Skeletal muscle satellite cell (primary cell): ENCODE results near the gene MAPK8.

Source experiments
- H3K27me3 ChIP-seq: 2 replicates; pipeline ENCODE4 v1.7.0; 2013; ENCODE audit warnings: low read length; ENCODE audit not compliant: control insufficient read depth, insufficient read depth
- H3K36me3 ChIP-seq: 2 replicates; pipeline ENCODE4 v1.7.0; 2013; ENCODE audit warnings: mild to moderate bottlenecking, control low read depth, low read length; ENCODE audit not compliant: insufficient read depth
- H3K4me1 ChIP-seq: 2 replicates; pipeline ENCODE4 v1.7.0; 2013; ENCODE audit warnings: low read length; ENCODE audit not compliant: control insufficient read depth, insufficient read depth
- H3K4me2 ChIP-seq: 2 replicates; pipeline ENCODE4 v1.7.0; 2013; ENCODE audit warnings: mild to moderate bottlenecking, low read length
- H3K4me3 ChIP-seq: 2 replicates; pipeline ENCODE4 v1.7.0; 2013; ENCODE audit warnings: low read length
- H3K9ac ChIP-seq: 2 replicates; pipeline ENCODE4 v1.7.0; 2013; ENCODE audit warnings: mild to moderate bottlenecking, low read depth, low read length, moderate library complexity
- H3K9me3 ChIP-seq: replicated peaks from 2 replicates; pipeline ENCODE4 v1.7.0; 2013; ENCODE audit warnings: mild to moderate bottlenecking, control low read depth, low read length

The MAPK8 gene

DNA sequence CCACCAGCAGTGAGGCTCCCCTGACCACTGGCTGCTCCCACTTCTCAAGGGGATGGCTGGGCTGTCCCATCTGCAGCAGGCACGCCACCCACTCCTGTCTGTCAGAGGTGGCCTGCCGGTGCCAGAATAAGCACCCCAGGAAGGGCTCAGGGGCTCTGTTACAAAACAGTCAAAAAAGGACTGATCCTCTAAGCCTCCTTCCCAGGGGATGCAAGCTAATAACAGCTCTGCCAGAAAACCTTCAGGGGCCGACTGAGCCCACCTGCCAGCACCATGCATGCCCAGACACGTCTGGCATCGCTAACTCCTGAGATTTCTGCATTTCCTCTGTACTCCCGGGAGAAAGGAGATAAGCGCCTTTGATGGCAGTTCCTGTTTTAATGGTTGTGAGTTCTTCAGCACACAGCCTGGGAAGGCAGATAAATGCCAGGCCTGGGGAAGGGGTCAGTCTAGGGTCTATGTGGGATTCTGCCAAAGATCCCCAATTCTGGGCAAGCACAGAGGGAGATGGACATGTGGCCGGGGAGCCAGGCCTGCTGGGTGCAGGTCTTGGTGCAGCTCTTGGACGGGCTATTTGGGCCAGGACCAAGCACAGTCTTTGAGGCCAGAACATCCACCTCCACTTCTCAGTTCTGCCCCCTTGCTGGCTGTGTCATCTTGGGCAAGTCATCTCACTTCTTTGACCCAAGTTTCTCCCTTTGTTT lies 170.0 kb downstream of the MAPK8 start:
- no peaks in the 10 kb centered on the region for H3K4me1 ChIP-seq
- no peak overlapping the region for H3K4me2 ChIP-seq
- no peak overlapping the region for H3K4me3 ChIP-seq
- H3K27me3 ChIP-seq: no peaks in the 10 kb centered on the region
- no peak overlapping the region for H3K9ac ChIP-seq
- H3K36me3 ChIP-seq: peaks cover 51% of the 10 kb centered on the region
- no peaks in the 10 kb centered on the region for H3K9me3 ChIP-seq

DNA sequence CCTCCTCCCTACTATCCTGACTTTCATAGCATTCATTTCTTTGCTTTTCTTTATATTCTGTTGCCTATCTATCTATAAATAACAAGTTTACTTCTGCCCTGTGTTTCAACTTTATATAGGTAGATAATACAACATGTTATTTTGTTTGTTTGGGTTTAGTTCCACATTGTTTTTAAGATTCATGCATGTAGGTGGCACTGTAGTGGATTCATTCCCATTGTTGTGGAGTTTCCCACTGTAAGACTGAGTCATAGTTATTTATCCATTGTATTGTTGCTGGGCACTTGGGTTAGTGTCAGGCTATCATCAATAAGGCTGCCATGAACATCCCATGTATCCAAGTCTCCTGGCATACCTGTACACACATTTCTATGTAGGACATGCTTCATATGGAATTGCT lies 170.7 kb downstream of the MAPK8 start:
- Histone ChIP-seq H3K4me3 (no peak overlapping the region), H3K9me3 (no peaks in the 10 kb centered on the region), H3K9ac (no peak overlapping the region), H3K36me3 (peaks cover 51% of the 10 kb centered on the region), H3K4me1 (no peaks in the 10 kb centered on the region), H3K4me2 (no peak overlapping the region), H3K27me3 (no peaks in the 10 kb centered on the region)

DNA sequence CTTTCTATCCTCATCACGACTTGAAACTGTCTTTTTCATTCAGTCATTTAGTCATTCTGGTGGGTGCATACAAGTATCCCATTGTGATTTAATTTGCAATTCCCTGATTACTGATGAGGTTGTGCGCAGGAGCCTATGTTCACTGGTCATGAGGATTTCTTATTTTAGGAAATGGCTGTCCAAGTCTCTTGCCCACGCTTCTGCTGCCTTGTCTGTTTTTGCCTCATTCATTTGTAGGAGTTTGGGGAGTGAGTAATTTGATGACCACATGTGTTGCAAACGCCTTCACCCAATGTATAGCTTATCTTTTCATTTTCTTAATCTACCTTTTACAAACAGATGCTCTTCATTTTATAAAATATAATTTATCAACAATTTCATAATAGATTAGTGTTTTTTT lies 171.1 kb downstream of the MAPK8 start:
- Histone ChIP-seq H3K36me3 (peaks cover 50% of the 10 kb centered on the region), H3K9me3 (no peaks in the 10 kb centered on the region), H3K9ac (no peak overlapping the region), H3K27me3 (no peaks in the 10 kb centered on the region), H3K4me2 (no peak overlapping the region), H3K4me3 (no peak overlapping the region), H3K4me1 (no peaks in the 10 kb centered on the region)

DNA sequence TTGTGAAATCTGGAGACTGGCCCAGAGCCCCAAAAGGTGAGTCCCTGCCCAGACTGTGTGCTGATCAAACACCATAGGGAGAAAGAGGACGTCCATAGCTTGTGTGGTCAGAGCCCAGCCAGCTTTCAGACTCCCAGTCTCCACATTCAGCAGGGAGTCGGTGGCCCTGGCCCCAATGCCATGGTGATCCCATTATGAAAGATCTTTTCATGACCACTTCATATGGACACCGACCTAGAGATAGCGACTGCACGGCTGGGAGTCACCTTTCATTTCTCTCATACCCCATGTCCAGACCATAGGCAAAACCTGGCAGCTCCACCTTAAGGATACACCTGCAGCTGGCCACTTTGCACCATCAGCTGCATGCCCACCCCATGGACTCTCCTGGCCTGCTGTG lies 172.0 kb downstream of the MAPK8 start:
- H3K9me3 ChIP-seq: no peaks in the 10 kb centered on the region
- H3K27me3 ChIP-seq: no peaks in the 10 kb centered on the region
- no peak overlapping the region for H3K9ac ChIP-seq
- no peak overlapping the region for H3K4me2 ChIP-seq
- H3K4me3 ChIP-seq: no peak overlapping the region
- no peaks in the 10 kb centered on the region for H3K4me1 ChIP-seq
- H3K36me3 ChIP-seq: peaks cover 42% of the 10 kb centered on the region

GRCh38 chr10:48478980-48479811 lies 172.7 kb downstream of the MAPK8 start:
- no peak overlapping the region for H3K9ac ChIP-seq
- no peaks in the 10 kb centered on the region for H3K9me3 ChIP-seq
- no peaks in the 10 kb centered on the region for H3K4me1 ChIP-seq
- no peaks in the 10 kb centered on the region for H3K27me3 ChIP-seq
- peaks cover 40% of the 10 kb centered on the region for H3K36me3 ChIP-seq
- no peak overlapping the region for H3K4me2 ChIP-seq
- H3K4me3 ChIP-seq: no peak overlapping the region

DNA sequence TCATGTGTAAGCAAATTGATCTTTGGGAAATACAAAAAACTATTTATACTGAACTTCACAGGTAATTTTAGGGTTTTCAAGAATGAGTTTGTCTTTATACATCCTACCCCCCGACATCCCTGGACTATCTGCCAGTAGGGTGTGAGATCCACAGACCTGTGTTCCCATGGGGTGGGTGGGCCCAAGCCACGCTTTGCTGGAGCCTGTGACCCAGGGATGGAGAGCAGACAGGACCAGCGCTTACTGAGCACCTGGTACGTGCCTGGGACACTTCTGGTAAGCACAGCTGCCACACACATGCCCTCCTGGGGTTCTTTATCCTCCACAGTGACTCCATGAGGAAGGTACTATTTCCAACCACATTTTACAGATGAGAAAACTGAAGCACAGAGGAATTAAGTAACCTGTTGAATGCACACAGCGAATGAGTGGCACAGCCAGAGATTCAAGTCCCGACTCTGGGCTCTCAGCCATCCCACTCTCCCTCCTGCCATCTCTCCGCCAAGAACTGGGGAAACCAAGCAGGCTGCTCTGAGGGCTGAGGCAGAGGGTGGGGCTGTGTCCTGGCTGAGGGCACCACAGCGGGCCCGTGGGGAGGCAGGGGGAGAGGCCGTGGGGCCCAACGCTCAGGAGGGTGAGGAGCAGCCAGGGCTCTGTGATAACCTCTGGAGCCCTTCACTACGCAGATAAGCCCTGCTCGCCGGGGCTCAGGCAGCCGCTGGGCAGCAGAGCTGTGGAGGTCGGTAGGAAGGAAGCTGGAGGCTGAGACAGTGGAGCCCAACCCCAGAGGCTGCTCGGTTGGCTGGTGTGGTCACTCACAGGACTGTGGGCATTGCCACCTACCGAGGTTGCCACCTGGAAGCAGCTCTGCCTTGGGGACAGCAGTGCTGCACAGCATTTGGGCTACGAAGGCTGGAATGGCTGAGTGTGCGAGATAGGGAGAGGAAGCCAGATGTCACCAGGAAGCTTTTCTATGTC lies 174.2 kb downstream of the MAPK8 start:
- Histone ChIP-seq H3K36me3 (peaks cover 40% of the 10 kb centered on the region), H3K4me3 (no peak overlapping the region), H3K4me1 (no peaks in the 10 kb centered on the region), H3K9ac (no peak overlapping the region), H3K9me3 (no peaks in the 10 kb centered on the region), H3K27me3 (no peaks in the 10 kb centered on the region), H3K4me2 (no peak overlapping the region)

- no peaks in the 10 kb centered on the region for H3K4me1 ChIP-seq
- no peak overlapping the region for H3K4me2 ChIP-seq
- no peaks in the 10 kb centered on the region for H3K9me3 ChIP-seq
- peaks cover 37% of the 10 kb centered on the region for H3K36me3 ChIP-seq
- no peak overlapping the region for H3K4me3 ChIP-seq
- no peaks in the 10 kb centered on the region for H3K27me3 ChIP-seq
- H3K9ac ChIP-seq: no peak overlapping the region
These were observed 174.9 kb downstream of the MAPK8 start for GRCh38 chr10:48481385-48481784.

- Histone ChIP-seq H3K27me3 (no peaks in the 10 kb centered on the region), H3K4me1 (no peaks in the 10 kb centered on the region), H3K4me3 (no peak overlapping the region), H3K9me3 (no peaks in the 10 kb centered on the region), H3K4me2 (no peak overlapping the region), H3K36me3 (peaks cover 29% of the 10 kb centered on the region), H3K9ac (no peak overlapping the region)
These were observed 175.7 kb downstream of the MAPK8 start for GRCh38 chr10:48482207-48482606.

- Histone ChIP-seq H3K27me3 (no peaks in the 10 kb centered on the region), H3K4me1 (no peaks in the 10 kb centered on the region), H3K9ac (no peak overlapping the region), H3K4me2 (no peak overlapping the region), H3K36me3 (peaks cover 14% of the 10 kb centered on the region), H3K9me3 (no peaks in the 10 kb centered on the region), H3K4me3 (no peak overlapping the region)
These were observed 178.4 kb downstream of the MAPK8 start for GRCh38 chr10:48484911-48485310.

GRCh38 chr10:48485711-48486110 lies 179.2 kb downstream of the MAPK8 start:
- H3K4me1 ChIP-seq: no peaks in the 10 kb centered on the region
- H3K4me3 ChIP-seq: no peak overlapping the region
- no peak overlapping the region for H3K9ac ChIP-seq
- H3K36me3 ChIP-seq: peaks cover 18% of the 10 kb centered on the region
- H3K27me3 ChIP-seq: no peaks in the 10 kb centered on the region
- no peaks in the 10 kb centered on the region for H3K9me3 ChIP-seq
- H3K4me2 ChIP-seq: no peak overlapping the region

- H3K4me1 ChIP-seq: no peaks in the 10 kb centered on the region
- H3K9me3 ChIP-seq: no peaks in the 10 kb centered on the region
- no peaks in the 10 kb centered on the region for H3K27me3 ChIP-seq
- H3K36me3 ChIP-seq: peaks cover 17% of the 10 kb centered on the region
- H3K4me3 ChIP-seq: no peak overlapping the region
- no peak overlapping the region for H3K4me2 ChIP-seq
- H3K9ac ChIP-seq: no peak overlapping the region
These were observed 180.8 kb downstream of the MAPK8 start for GRCh38 chr10:48487244-48487643.
